Naive B cell (primary cell): ENCODE results near the gene PLK1. TPM values are rescaled to one million over a fixed set of nuclear protein-coding genes. Genes with fewer than 3 reads are reported as not detected.
"Not testable (repeated sequence)": the region's sequence is repeated elsewhere in the genome, so short reads cannot be mapped to it uniquely, and the experiment has no call there.

Experiments
- ATAC-seq, 2 donors: fragments of 150-1000 bp; cut with Tn5 transposase; 2 replicates each; pipeline ENCODE4 v1.10.0; 2021; ENCODE audit warnings: low read depth in 2 of 2, mild to moderate bottlenecking in 2 of 2, moderate library complexity in 2 of 2
- DNase-seq: peaks from one replicate; pipeline ENCODE4 v3.0.0; 2022
- H3K27ac Mint-ChIP-seq, 6 donors: one replicate each; pipeline ENCODE4 v1.8.0; 2020 to 2022; ENCODE audit warnings: mild to moderate bottlenecking in 6 of 6, mixed read lengths in 6 of 6, moderate library complexity in 5 of 6, inconsistent platforms in 2 of 6
- H3K27me3 Mint-ChIP-seq, 3 donors: one replicate each; pipeline ENCODE4 v1.8.0; 2021 to 2022; ENCODE audit warnings: mixed read lengths in 3 of 3, mild to moderate bottlenecking in 1 of 3
- H3K36me3 Mint-ChIP-seq, 2 donors: one replicate each; pipeline ENCODE4 v1.8.0; 2020 to 2022; ENCODE audit warnings: mixed read lengths in 2 of 2, inconsistent platforms in 1 of 2, mild to moderate bottlenecking in 1 of 2
- H3K4me1 Mint-ChIP-seq, 3 donors: one replicate each; pipeline ENCODE4 v1.8.0; 2020 to 2022; ENCODE audit warnings: mixed read lengths in 3 of 3, inconsistent platforms in 1 of 3, mild to moderate bottlenecking in 1 of 3, moderate library complexity in 1 of 3
- H3K4me3 Mint-ChIP-seq, 8 donors: one replicate each; pipeline ENCODE4 v1.8.0; 2020 to 2022; ENCODE audit warnings: mild to moderate bottlenecking in 8 of 8, mixed read lengths in 8 of 8, moderate library complexity in 8 of 8, inconsistent platforms in 2 of 8
- H3K9me3 Mint-ChIP-seq, 7 donors: one replicate each; pipeline ENCODE4 v1.8.0; 2020 to 2022; ENCODE audit warnings: mixed read lengths in 7 of 7, mild to moderate bottlenecking in 5 of 7, inconsistent platforms in 2 of 7, moderate library complexity in 1 of 7
- polyA plus RNA-seq, 6 donors: library from polyadenylated mRNA; unstranded; fragments of 300-500 nt; fragmentation: Illumina TruSeq; gene quantifications; one replicate each; pipeline ENCODE4 v1.2.3, GENCODE V29; 2021; ENCODE audit warnings: low read depth in 6 of 6

Gene PLK1
- polyA plus RNA-seq, 6 donors from 2014 or later = 0.27 to 0.96 (median 0.45) TPM; not detected in 3

DNA sequence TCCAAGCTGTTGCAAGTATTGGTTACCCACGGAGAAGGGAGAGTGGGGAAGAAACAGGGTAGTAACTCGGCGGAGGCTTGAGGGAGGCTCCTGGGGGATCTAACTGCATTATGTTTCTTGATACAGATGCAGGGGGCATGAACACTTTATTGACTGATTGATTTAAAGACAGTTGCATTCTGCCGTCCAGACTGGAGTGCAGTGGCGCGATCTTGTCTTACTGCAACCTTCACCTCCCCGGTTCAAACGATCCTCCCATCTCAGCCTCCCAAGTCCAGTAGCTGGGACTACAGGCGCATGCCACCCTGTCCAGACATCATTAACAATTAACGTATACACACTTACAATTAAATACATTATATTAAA is 49.4 kb downstream of the PLK1 start:
- peaks cover 1 to 4% of the 10 kb centered on the region in 2 donors for H3K36me3 Mint-ChIP-seq
- no peak overlapping the region for H3K27ac Mint-ChIP-seq
- H3K4me3 Mint-ChIP-seq = no peak overlapping the region
- peaks cover 0 to 9% (median 4%) of the 10 kb centered on the region in 7 donors for H3K9me3 Mint-ChIP-seq
- DNase-seq (no peak), ATAC-seq (no peak)
- H3K27me3 Mint-ChIP-seq = peaks cover 9 to 29% (median 27%) of the 10 kb centered on the region in 3 donors
- H3K4me1 Mint-ChIP-seq = peaks cover 3 to 6% (median 5%) of the 10 kb centered on the region in 3 donors

DNA sequence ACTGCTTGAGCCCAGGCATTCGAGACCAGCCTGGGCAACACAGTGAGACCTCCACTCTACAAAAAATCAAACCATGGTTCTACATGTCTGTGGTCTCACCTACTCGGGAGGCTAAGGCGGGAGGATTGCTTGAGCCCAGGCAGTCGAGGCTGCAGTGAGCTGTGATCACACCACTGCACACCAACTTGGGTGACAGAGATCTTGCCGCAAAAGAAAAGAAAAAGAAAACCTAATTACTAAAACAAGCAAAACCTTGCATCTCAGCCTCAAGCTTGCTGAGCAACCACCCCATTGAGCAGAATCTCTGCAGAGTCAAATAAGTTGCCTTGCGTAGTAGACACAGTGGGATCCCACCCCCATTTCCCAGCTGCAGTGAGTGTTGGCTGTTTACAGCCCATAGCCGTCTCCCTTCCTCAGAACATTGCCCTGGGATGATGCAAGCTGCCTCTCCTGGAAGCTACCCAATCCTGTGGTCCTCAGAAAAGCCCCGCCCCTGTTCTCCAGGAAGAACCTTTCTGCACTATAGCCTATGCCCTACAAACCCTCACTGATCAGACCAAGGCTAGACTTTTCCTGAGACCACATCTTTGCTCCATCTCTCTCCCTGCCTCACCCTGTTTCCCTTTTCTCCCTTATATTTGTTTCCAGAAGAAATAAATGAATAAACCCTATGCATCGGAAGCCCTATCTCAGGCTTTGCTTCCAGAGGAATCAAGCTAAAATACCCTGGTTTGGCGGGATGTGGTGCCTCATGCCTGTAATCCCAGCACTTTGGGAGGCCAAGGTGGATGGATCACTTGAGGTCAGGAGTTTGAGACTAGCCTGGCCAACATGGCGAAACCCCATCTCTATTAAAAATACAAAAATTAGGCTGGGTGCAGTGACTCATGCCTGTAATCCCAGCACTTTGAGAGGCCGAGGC is 51.1 kb downstream of the PLK1 start:
- no peak overlapping the region for H3K4me3 Mint-ChIP-seq
- no peaks in the 10 kb centered on the region for H3K9me3 Mint-ChIP-seq
- no peaks in the 10 kb centered on the region for H3K36me3 Mint-ChIP-seq
- H3K4me1 Mint-ChIP-seq = peaks cover 3 to 6% (median 5%) of the 10 kb centered on the region in 3 donors
- H3K27ac Mint-ChIP-seq = no peak overlapping the region
- no peak for ATAC-seq
- DNase-seq = no peak
- peaks cover 9 to 27% (median 19%) of the 10 kb centered on the region in 3 donors for H3K27me3 Mint-ChIP-seq

DNA sequence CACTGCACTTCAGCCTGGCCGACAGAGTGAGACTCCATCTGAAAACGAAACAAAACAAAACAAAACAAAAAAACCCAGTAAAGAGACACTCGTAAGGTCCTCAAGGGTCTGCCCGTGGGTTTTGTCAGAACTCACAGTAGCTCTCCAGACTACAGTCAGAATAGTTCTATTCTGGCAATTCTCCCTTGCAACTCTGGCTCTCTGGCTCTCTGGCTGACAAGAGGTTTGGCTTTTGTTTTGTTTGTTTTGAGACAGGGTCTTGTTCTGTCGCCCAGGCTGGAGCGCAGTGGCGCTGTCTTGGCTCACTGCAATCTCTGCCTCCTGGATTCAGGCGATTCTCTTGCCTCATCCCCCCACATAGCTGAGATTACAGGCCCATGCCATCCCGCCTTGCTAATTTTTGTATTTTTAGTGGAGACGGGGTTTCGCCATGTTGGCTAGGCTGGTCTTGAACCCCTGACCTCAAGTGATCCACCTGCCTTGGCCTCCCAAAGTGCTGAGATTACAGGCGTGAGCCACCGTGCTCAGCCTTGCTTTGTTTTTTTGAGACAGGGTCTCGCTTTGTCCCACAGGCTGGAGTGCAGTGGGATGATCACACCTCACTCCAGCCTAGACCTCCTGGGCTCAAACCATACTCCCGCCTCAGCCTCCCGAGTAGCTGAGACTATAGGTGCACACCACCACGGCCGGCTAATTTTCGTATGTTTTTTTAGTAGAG is 55.6 kb downstream of the PLK1 start:
- ATAC-seq (no peak), DNase-seq (no peak)
- Mint-ChIP-seq H3K4me3 (no peak overlapping the region), H3K27me3 (peaks cover 9 to 30% (median 14%) of the 10 kb centered on the region in 3 donors), H3K9me3 (no peaks in the 10 kb centered on the region), H3K36me3 (no peaks in the 10 kb centered on the region), H3K27ac (peak overlapping the region in 3 of 6 donors; percentile 3 to 19 (median 17)), H3K4me1 (peaks cover 4 to 8% (median 6%) of the 10 kb centered on the region in 3 donors)

DNA sequence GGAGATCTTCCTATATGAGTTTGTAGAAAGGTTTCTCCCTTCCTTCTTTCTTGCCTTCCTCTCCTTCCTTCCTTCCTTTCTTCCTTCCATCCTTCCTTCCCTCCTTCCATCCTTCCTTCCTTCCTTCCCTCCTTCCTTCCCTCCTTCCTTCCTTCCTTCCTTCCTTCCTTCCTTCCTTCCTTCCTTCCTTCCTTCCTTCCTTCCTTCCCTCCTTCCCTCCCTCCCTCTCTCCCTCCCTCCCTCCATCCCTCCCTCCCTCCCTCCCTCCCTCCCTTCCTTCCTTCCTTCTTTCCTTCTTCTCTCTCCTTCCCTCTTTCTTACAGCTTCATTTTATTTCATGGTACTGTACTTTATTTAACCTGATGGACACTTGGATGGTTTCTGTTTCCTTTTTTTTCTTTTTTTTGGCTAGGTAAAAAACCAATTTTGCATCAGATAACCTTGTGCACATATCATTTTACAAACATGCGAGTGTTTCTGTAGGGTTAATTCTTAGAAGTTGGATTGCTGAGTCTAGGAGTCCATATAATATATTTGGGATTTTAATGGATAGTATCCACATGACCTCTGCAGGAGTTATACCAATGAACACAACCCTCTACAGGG is 58.8 kb downstream of the PLK1 start:
- H3K27ac Mint-ChIP-seq = peak overlapping the region in 1 of 6 donors; percentile 5
- H3K4me3 Mint-ChIP-seq, DNase-seq, H3K9me3 Mint-ChIP-seq, H3K4me1 Mint-ChIP-seq, H3K36me3 Mint-ChIP-seq, ATAC-seq: not testable (repeated sequence)
- H3K27me3 Mint-ChIP-seq = peaks cover 9 to 24% (median 14%) of the 10 kb centered on the region in 3 donors

DNA sequence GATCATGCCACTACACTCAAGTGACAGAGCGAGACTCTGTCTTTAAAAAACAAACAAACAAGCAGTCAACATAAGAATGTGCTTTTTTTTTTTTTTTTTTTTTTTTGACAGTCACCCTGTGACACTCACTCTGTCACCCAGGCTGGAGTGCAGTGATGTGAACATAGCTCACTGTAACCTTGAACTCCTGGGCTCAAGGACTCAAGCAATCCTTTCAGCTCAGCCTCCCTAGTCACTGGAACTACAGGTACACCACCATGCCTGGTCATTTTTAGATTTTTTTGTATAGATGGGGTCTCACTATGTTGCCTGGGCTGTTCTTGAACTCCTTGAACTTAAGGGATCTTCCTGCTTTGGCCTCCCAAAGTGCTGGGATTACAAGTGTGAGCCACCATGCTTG is 60.8 kb downstream of the PLK1 start:
- peaks cover 21 to 39% (median 27%) of the 10 kb centered on the region in 3 donors for H3K27me3 Mint-ChIP-seq
- ATAC-seq = no peak
- H3K4me3 Mint-ChIP-seq = no peak overlapping the region
- peaks cover 0 to 2% (median 0%) of the 10 kb centered on the region in 7 donors for H3K9me3 Mint-ChIP-seq
- DNase-seq = no peak
- no peak overlapping the region for H3K27ac Mint-ChIP-seq
- peaks cover 4 to 8% (median 6%) of the 10 kb centered on the region in 3 donors for H3K4me1 Mint-ChIP-seq
- H3K36me3 Mint-ChIP-seq = no peaks in the 10 kb centered on the region

Other genes starting within 250 kb of the PLK1 start
- gene COG7, start 225.7 kb upstream of the PLK1 start, polyA plus RNA-seq = 10 to 100 TPM in 1 of 6 donors, 1 to 10 TPM in 5; 5.8 to 19.3 (median 8.8) TPM
- 100 to 1,000 TPM; 154 to 303 (median 222) TPM for gene GGA2, start 168.4 kb upstream of the PLK1 start, polyA plus RNA-seq
- gene EARS2, start 121.5 kb upstream of the PLK1 start, polyA plus RNA-seq = 10 to 100 TPM in 2 of 6 donors, 1 to 10 TPM in 4; 3.8 to 15.0 (median 8.2) TPM
- gene UBFD1, start 121.2 kb upstream of the PLK1 start, polyA plus RNA-seq = 10 to 100 TPM in 5 of 6 donors, 1 to 10 TPM in 1; 8.8 to 20.1 (median 12.7) TPM
- gene NDUFAB1, start 82.6 kb upstream of the PLK1 start, polyA plus RNA-seq = 100 to 1,000 TPM; 159 to 221 (median 172) TPM
- 1 to 10 TPM; 2.4 to 10.0 (median 6.2) TPM for gene PALB2, start 37.6 kb upstream of the PLK1 start, polyA plus RNA-seq
- 10 to 100 TPM; 28.0 to 61.6 (median 48.4) TPM for gene DCTN5, start 37.4 kb upstream of the PLK1 start, polyA plus RNA-seq
- not detected for gene ERN2, start 34.3 kb downstream of the PLK1 start, polyA plus RNA-seq
- gene CHP2, start 76.1 kb downstream of the PLK1 start, polyA plus RNA-seq = not detected
- gene PRKCB, start 157.1 kb downstream of the PLK1 start, polyA plus RNA-seq = 100 to 1,000 TPM; 213 to 344 (median 285) TPM